ENCODE measurements around the gene CD300LB. TPM values are rescaled to one million over a fixed set of nuclear protein-coding genes. Genes with fewer than 3 reads are reported as not detected.
"Not testable (repeated sequence)": the region's sequence is repeated elsewhere in the genome, so short reads cannot be mapped to it uniquely, and the experiment has no call there.

CD300LB gene
- total RNA-seq, 2 donors from 2014 or later = 0.64 to 0.80 TPM

- 82% methylated on average over 10 of the region's 10 CpGs for WGBS
- intact Hi-C loops (cut with DNase I) = no loop called here
- TF ChIP-seq POLR2AphosphoS5 (IDR thresholded peaks at IDR 0.05) (no peak), POLR2A (IDR thresholded peaks at IDR 0.05) (no peak), CTCF (IDR thresholded peaks at IDR 0.05) (no peak)
- Histone ChIP-seq H3K36me3 (no peaks in the 10 kb centered on the region), H3K4me3 (no peak overlapping the region), H3K27ac (no peak overlapping the region), H3K27me3 (replicated peaks; ENCODE audit: insufficient read depth) (no peaks in the 10 kb centered on the region), H3K9me3 (no peaks in the 10 kb centered on the region), H3K4me1 (replicated peaks) (no peaks in the 10 kb centered on the region)
- DNase-seq (ENCODE audit: low spot score) = no peak
These were observed 8.7 kb downstream of the CD300LB start for GRCh38 chr17:74522381-74523105.

- TF ChIP-seq POLR2A (IDR thresholded peaks at IDR 0.05) (no peak), CTCF (IDR thresholded peaks at IDR 0.05) (no peak), POLR2AphosphoS5 (IDR thresholded peaks at IDR 0.05) (no peak)
- Histone ChIP-seq H3K27ac (no peak overlapping the region), H3K36me3 (no peaks in the 10 kb centered on the region), H3K9me3 (no peaks in the 10 kb centered on the region), H3K27me3 (replicated peaks; ENCODE audit: insufficient read depth) (no peaks in the 10 kb centered on the region), H3K4me1 (replicated peaks) (no peaks in the 10 kb centered on the region), H3K4me3 (no peak overlapping the region)
- DNase-seq (ENCODE audit: low spot score) = no peak
- WGBS = 85% methylated on average over 9 of the region's 9 CpGs
- intact Hi-C loops (cut with DNase I) = no loop called here
These were observed 9.5 kb downstream of the CD300LB start for GRCh38 chr17:74521701-74522201.

DNA sequence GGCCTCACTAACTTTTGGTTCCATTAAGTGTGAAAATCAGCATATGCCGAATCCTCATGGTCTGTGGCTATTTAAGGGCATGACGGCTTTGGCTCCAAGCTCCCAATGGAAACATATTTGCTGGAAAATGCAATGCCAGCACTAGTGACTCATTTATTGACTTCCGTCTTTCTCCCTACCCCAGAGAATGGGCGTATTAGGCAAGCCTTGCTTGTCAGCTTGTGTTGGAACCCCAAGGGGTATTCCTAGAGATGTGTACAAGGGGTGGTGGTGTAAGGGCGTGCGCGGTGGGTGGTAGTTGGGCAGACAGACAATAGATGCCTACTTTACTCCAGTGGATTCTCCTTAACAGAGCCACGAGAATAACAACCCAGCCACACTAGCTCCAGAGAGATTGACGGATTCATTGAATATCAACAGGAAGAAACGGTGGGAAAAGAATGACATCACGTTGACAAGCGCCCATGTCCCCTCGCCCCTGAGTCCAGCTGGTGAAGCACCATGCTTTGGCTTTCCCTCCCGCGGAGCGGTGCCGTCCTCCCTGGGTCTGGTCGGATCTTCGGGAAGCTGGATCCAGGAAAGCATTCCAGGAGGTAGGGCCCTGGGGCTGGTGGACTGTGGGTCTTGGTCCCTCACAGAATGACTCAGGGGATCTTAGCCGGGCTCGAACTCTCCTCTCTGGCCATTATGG lies 10.3 kb downstream of the CD300LB start:
- 84% methylated on average over 21 of the region's 21 CpGs for WGBS
- intact Hi-C loops (cut with DNase I) = no loop called here
- H3K4me3 ChIP-seq = no peak overlapping the region

GRCh38 chr17:74520016-74520434 lies 11.2 kb downstream of the CD300LB start:
- DNase-seq (ENCODE audit: low spot score) = no peak
- no peaks in the 10 kb centered on the region for H3K9me3 ChIP-seq
- TF ChIP-seq POLR2AphosphoS5 (IDR thresholded peaks at IDR 0.05) (no peak), POLR2A (IDR thresholded peaks at IDR 0.05) (no peak), CTCF (IDR thresholded peaks at IDR 0.05) (no peak)
- intact Hi-C loops (cut with DNase I) = no loop called here
- H3K4me1 ChIP-seq (replicated peaks) = no peaks in the 10 kb centered on the region
- H3K27ac ChIP-seq = no peak overlapping the region
- H3K27me3 ChIP-seq (replicated peaks; ENCODE audit: insufficient read depth) = no peaks in the 10 kb centered on the region
- WGBS = 74% methylated on average over 3 of the region's 3 CpGs
- H3K4me3 ChIP-seq = no peak overlapping the region
- H3K36me3 ChIP-seq = no peaks in the 10 kb centered on the region

More for the DNA sequence above, 10.3 kb downstream of the CD300LB start:
- Histone ChIP-seq H3K4me1 (replicated peaks) (no peaks in the 10 kb centered on the region), H3K27me3 (replicated peaks; ENCODE audit: insufficient read depth) (no peaks in the 10 kb centered on the region), H3K36me3 (no peaks in the 10 kb centered on the region), H3K9me3 (no peaks in the 10 kb centered on the region), H3K27ac (no peak overlapping the region)
- TF ChIP-seq POLR2A (IDR thresholded peaks at IDR 0.05) (no peak), POLR2AphosphoS5 (IDR thresholded peaks at IDR 0.05) (no peak), CTCF (IDR thresholded peaks at IDR 0.05) (no peak)
- DNase-seq (ENCODE audit: low spot score) = no peak

GRCh38 chr17:74518413-74518981 lies 12.8 kb downstream of the CD300LB start:
- DNase-seq (ENCODE audit: low spot score); H3K27ac ChIP-seq; H3K36me3 ChIP-seq; intact Hi-C loops (cut with DNase I); H3K4me1 ChIP-seq (replicated peaks); H3K9me3 ChIP-seq; H3K4me3 ChIP-seq; H3K27me3 ChIP-seq (replicated peaks; ENCODE audit: insufficient read depth): not testable (repeated sequence)
- 82% methylated on average over 6 of the region's 6 CpGs for WGBS

Measured in prostate gland (tissue), 2 donors.